ENCODE data around the gene EXPH5. TPM values are rescaled to one million over a fixed set of nuclear protein-coding genes. Genes with fewer than 3 reads are reported as not detected.

The EXPH5 gene
- total and polyA plus RNA-seq, 2 of the 8 experiments (the other 6 are each of a cell fraction or from before 2014, with no cell fraction given) = 1.1 to 11.5 TPM

DNA sequence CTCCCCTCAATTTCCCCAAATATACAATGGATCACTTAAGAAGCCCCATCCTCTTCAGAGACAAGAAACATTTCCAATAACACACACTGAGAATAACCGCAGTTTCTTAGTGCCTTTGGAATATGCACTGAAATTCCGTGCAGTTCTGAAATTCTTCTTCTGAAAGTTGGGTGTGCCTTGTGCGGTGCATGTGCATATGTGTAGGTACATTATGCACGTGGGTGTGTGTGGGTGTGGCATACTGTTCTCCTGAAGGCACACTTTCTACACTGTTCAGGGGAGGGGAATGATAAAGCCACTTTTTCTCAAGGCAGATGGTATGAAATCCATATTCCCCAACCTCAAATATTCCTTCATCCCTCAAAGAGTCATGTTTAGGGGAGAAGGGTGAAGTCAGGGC lies 1.7 kb downstream of the EXPH5 start:
- Histone ChIP-seq H3K23ac (ENCODE audit: insufficient read length) (no peak overlapping the region), H3K56ac (replicated peaks; ENCODE audit: insufficient read length, low read depth, low read length) (no peak overlapping the region), H3K4me3 (ENCODE audit: extremely low read depth in 1 of 4, insufficient read depth in 2 of 4, low read depth in 3 of 4, low read length in 4 of 4) (peak overlapping the region in 2 of 4 experiments; percentile 76 to 97; a peak in 5 of 8 replicates), H4K5ac (ENCODE audit: insufficient read length, low read depth, low read length) (no peak overlapping the region), H3K9ac (replicated peaks in 1 of 4; ENCODE audit: extremely low read depth in 1 of 4, low read depth in 3 of 4, low read length in 3 of 4) (no peak overlapping the region), H3K14ac (ENCODE audit: insufficient read length) (no peak overlapping the region), H2BK5ac (ENCODE audit: low read depth, low read length) (no peak overlapping the region), H3K18ac (ENCODE audit: extremely low read depth, low read length) (no peak overlapping the region), H2BK120ac (replicated peaks; ENCODE audit: low read depth, low read length) (no peak overlapping the region), H2BK12ac (ENCODE audit: low read depth, low read length) (peak overlapping the region; percentile 72; the same call in 1 of the 2 replicates), H3K79me1 (ENCODE audit: low read depth, low read length) (no peaks in the 10 kb centered on the region), H3K4me1 (replicated peaks in 1 of 4; ENCODE audit: control insufficient read depth in 3 of 4, insufficient read depth in 4 of 4, low read length in 3 of 4) (peaks cover 0 to 14% (median 11%) of the 10 kb centered on the region in 4 experiments; a peak in 6 of 7 replicates), H2BK20ac (ENCODE audit: low read length) (no peak overlapping the region), H4K91ac (replicated peaks; ENCODE audit: insufficient read length, low read length) (no peak overlapping the region), H3K4ac (replicated peaks; ENCODE audit: insufficient read length, low read depth, low read length) (no peak overlapping the region), H4K8ac (ENCODE audit: extremely low read depth, insufficient read depth, low read length) (no peak overlapping the region), H2AK5ac (ENCODE audit: low read depth, low read length) (no peak overlapping the region), H2AFZ (ENCODE audit: low read length) (no peak overlapping the region), H4K20me1 (replicated peaks in 1 of 2; ENCODE audit: control insufficient read depth in 1 of 2, insufficient read depth in 2 of 2, low read length in 2 of 2) (no peaks in the 10 kb centered on the region), H3K23me2 (ENCODE audit: low read depth, low read length) (peaks cover 9% of the 10 kb centered on the region), H3K9me3 (ENCODE audit: insufficient read depth in 2 of 2, low read depth in 1 of 2, low read length in 1 of 2) (no peaks in the 10 kb centered on the region), H3K4me2 (ENCODE audit: insufficient read depth in 1 of 2, low read depth in 2 of 2, low read length in 2 of 2) (peak overlapping the region; percentile 90 to 94), H3K79me2 (ENCODE audit: control insufficient read depth in 1 of 2, insufficient read depth in 2 of 2, low read length in 2 of 2) (peaks cover 0 to 7% of the 10 kb centered on the region in 2 experiments; a peak in 1 of 4 replicates), H3K36me3 (ENCODE audit: control insufficient read depth in 2 of 4, insufficient read depth in 4 of 4, low read length in 3 of 4) (no peaks in the 10 kb centered on the region), H3K27me3 (replicated peaks in 1 of 4; ENCODE audit: control insufficient read depth in 3 of 4, extremely low read depth in 1 of 4, insufficient read depth in 3 of 4, low read length in 3 of 4) (peaks cover 0 to 10% (median 6%) of the 10 kb centered on the region in 4 experiments; a peak in 5 of 7 replicates), H2BK15ac (ENCODE audit: low read length) (peak overlapping the region; percentile 48; the same call in 1 of the 2 replicates), H3K27ac (ENCODE audit: low read depth, low read length) (no peak overlapping the region)
- 74% methylated on average over 4 of the region's 4 CpGs; no CpG with 5 or more reads in 1 of the 2 experiments for WGBS, 2 experiments (ENCODE audit: extremely low coverage in 1 of 2, insufficient coverage in 1 of 2, insufficient read length in 1 of 2, insufficient replicate concordance in 2 of 2, low coverage in 1 of 2, low lambda C conversion rate in 2 of 2, missing lambda C conversion rate in 1 of 2)
- ChIA-PET POLR2A (ENCODE audit: partially characterized antibody) (no interaction called here), CTCF (ENCODE audit: partially characterized antibody) (no interaction called here)
- FAIRE-seq (no peak), DNase-seq (ENCODE audit: low read depth in 1 of 2, low spot score in 2 of 2) (no peak)
- TF ChIP-seq MAFK (IDR thresholded peaks at IDR 0.05; ENCODE audit: low read depth, low read length) = no peak
- no peak for TF ChIP-seq TCF12 (IDR thresholded peaks at IDR 0.05; ENCODE audit: low read depth, low read length)
- no peak for TF ChIP-seq SIN3A (conservative IDR thresholded peaks at IDR 0.05 in 1 of 2, IDR thresholded peaks at IDR 0.05 in 1 of 2; ENCODE audit: low read depth in 1 of 2, low read length in 2 of 2)
- TF ChIP-seq GABPA (IDR thresholded peaks at IDR 0.05; ENCODE audit: borderline replicate concordance, insufficient read depth, low read length) = no peak
- TF ChIP-seq KDM1A (IDR thresholded peaks at IDR 0.05; ENCODE audit: borderline replicate concordance, low read length) = no peak
- no peak for TF ChIP-seq YY1 (IDR thresholded peaks at IDR 0.05; ENCODE audit: low read depth, low read length)
- no peak for TF ChIP-seq KDM4A (IDR thresholded peaks at IDR 0.05; ENCODE audit: low read depth, low read length, severe bottlenecking)
- TF ChIP-seq TBP (IDR thresholded peaks at IDR 0.05; ENCODE audit: low read depth, low read length) = no peak
- no peak for TF ChIP-seq SP2 (IDR thresholded peaks at IDR 0.05; ENCODE audit: low read length)
- no peak for TF ChIP-seq ZNF274 (IDR thresholded peaks at IDR 0.05; ENCODE audit: borderline replicate concordance, extremely low read depth, low read length)
- no peak for TF ChIP-seq SRF (IDR thresholded peaks at IDR 0.05; ENCODE audit: low read depth, low read length)
- no peak for TF ChIP-seq ATF2 (IDR thresholded peaks at IDR 0.05; ENCODE audit: low read length)
- TF ChIP-seq CHD2 (IDR thresholded peaks at IDR 0.05; ENCODE audit: low read length) = no peak
